Measurements from ENCODE around the gene CA10. TPM values are rescaled to one million over a fixed set of nuclear protein-coding genes. Genes with fewer than 3 reads are reported as not detected.

The CA10 gene
- total RNA-seq, result not detected in 2 replicates

GRCh38 chr17:52158450-52159042, at the start of gene CA10:
Gene CA10 (minus strand): TSS chr17:52158714.

